Endothelial cell (in vitro differentiated cells): ENCODE measurements around the gene HLA-DMB. TPM values are rescaled to one million over a fixed set of nuclear protein-coding genes. Genes with fewer than 3 reads are reported as not detected.

Experiments
- DNase-seq: peaks from one replicate; pipeline ENCODE4 v3.0.0; 2021; ENCODE audit warnings: low spot score
- H3K27ac Mint-ChIP-seq: one replicate; pipeline ENCODE4 v1.8.0; 2021; ENCODE audit warnings: mixed read lengths, inconsistent platforms; ENCODE audit not compliant: unreplicated experiment
- H3K27me3 Mint-ChIP-seq: one replicate; pipeline ENCODE4 v1.8.0; 2021; ENCODE audit warnings: mild to moderate bottlenecking, moderate library complexity, mixed read lengths, inconsistent platforms; ENCODE audit not compliant: unreplicated experiment
- H3K36me3 Mint-ChIP-seq: one replicate; pipeline ENCODE4 v1.8.0; 2021; ENCODE audit warnings: mild to moderate bottlenecking, low read depth, mixed read lengths, inconsistent platforms; ENCODE audit not compliant: unreplicated experiment
- H3K4me1 Mint-ChIP-seq: one replicate; pipeline ENCODE4 v1.8.0; 2021; ENCODE audit warnings: mild to moderate bottlenecking, mixed read lengths, inconsistent platforms; ENCODE audit not compliant: unreplicated experiment
- H3K4me3 Mint-ChIP-seq: one replicate; pipeline ENCODE4 v1.8.0; 2021; ENCODE audit warnings: mild to moderate bottlenecking, mixed read lengths, inconsistent platforms; ENCODE audit not compliant: unreplicated experiment
- H3K9me3 Mint-ChIP-seq: one replicate; pipeline ENCODE4 v1.8.0; 2021; ENCODE audit warnings: mixed read lengths, inconsistent platforms; ENCODE audit not compliant: unreplicated experiment
- total RNA-seq: library from RNA; stranded (reverse); fragmentation: NEBNext Ultra II Directional; extraction: Animal tissue kit (Norgen Biotek cat#: 25700); gene quantifications from one replicate; pipeline ENCODE4 v1.2.1, GENCODE V29; 2021; ENCODE audit not compliant: unreplicated experiment
- TF ChIP-seq, protein P1 (sequence below): fragments of 200-600 bp; sonication (generic); IDR thresholded peaks from one replicate; pipeline ENCODE4 v1.5.0; 2021; ENCODE audit warnings: antibody characterized with exemption; ENCODE audit not compliant: unreplicated experiment

Gene HLA-DMB
- total RNA-seq, 1 donor from 2014 or later: 1.3 TPM

DNA sequence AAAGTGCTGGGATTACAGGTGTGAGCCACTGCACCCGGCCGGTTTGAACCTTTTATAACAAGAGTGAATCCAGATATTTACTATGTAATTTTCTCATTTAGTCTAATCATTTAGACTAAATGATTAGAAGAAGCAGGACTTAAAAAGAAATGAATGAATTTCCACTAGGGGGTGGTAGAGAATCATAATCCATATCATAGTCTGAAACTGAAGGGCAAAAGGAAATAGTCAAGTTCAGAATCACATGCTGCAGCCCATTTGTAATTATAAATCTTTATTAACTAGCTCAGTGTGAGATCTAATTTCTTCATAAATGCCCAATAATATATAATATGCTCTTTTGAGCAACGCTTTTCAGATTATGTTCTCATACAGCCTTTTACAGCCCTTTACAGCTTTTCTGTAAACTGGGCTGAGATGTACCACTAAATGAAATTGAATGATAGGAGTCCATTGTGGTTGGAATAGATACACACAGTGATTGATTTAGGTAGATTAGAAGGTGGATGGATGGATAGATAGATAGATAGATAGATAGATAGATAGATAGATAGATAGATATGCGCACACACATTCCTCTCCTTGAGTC lies 55.0 kb downstream of the HLA-DMB start:
- no peak overlapping the region for H3K4me3 Mint-ChIP-seq
- H3K9me3 Mint-ChIP-seq: no peaks in the 10 kb centered on the region
- peaks cover 7% of the 10 kb centered on the region for H3K27me3 Mint-ChIP-seq
- DNase-seq: no peak
- TF ChIP-seq, protein P1, sequence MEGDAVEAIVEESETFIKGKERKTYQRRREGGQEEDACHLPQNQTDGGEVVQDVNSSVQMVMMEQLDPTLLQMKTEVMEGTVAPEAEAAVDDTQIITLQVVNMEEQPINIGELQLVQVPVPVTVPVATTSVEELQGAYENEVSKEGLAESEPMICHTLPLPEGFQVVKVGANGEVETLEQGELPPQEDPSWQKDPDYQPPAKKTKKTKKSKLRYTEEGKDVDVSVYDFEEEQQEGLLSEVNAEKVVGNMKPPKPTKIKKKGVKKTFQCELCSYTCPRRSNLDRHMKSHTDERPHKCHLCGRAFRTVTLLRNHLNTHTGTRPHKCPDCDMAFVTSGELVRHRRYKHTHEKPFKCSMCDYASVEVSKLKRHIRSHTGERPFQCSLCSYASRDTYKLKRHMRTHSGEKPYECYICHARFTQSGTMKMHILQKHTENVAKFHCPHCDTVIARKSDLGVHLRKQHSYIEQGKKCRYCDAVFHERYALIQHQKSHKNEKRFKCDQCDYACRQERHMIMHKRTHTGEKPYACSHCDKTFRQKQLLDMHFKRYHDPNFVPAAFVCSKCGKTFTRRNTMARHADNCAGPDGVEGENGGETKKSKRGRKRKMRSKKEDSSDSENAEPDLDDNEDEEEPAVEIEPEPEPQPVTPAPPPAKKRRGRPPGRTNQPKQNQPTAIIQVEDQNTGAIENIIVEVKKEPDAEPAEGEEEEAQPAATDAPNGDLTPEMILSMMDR: peak; percentile 58
- H3K4me1 Mint-ChIP-seq: peaks cover 11% of the 10 kb centered on the region
- no peaks in the 10 kb centered on the region for H3K36me3 Mint-ChIP-seq
- H3K27ac Mint-ChIP-seq: no peak overlapping the region

Other genes with a start within 250 kb of the HLA-DMB start
- gene HLA-DQA2, start 199.6 kb downstream of the HLA-DMB start, total RNA-seq: not detected
- gene HLA-DQB2, start 177.5 kb downstream of the HLA-DMB start, total RNA-seq: 0.31 TPM
- not detected for gene HLA-DOB, start 124.0 kb downstream of the HLA-DMB start, total RNA-seq
- 9.2 TPM for gene TAP2, start 102.3 kb downstream of the HLA-DMB start, total RNA-seq
- 5.2 TPM for gene PSMB8, start 97.0 kb downstream of the HLA-DMB start, total RNA-seq
- gene TAP1, start 87.3 kb downstream of the HLA-DMB start, total RNA-seq: 1.6 TPM
- gene PSMB9, start 86.8 kb downstream of the HLA-DMB start, total RNA-seq: not detected
- 13.0 TPM for gene HLA-DMA, start 12.1 kb upstream of the HLA-DMB start, total RNA-seq
- gene BRD2, start 27.6 kb upstream of the HLA-DMB start, total RNA-seq: 186 TPM
- gene HLA-DOA, start 68.6 kb upstream of the HLA-DMB start, total RNA-seq: 7.3 TPM
- gene HLA-DPA1, start 132.6 kb upstream of the HLA-DMB start, total RNA-seq: 8.5 TPM
- gene HLA-DPB1, start 135.0 kb upstream of the HLA-DMB start, total RNA-seq: 14.4 TPM